H1 (cell line): ENCODE data around the gene RNF31. TPM values are rescaled to one million over a fixed set of nuclear protein-coding genes. Genes with fewer than 3 reads are reported as not detected.

Experiments
- BACH1 ChIP-seq: IDR thresholded peaks from 2 replicates; pipeline ENCODE4 v1.6.1; 2012; ENCODE audit warnings: low read length, improper control_type of control experiment
- CHD7 ChIP-seq: fragments of 300-600 bp; sonication (generic); IDR thresholded peaks from 2 replicates; pipeline ENCODE4 v1.7.1; 2012; ENCODE audit warnings: low read length, moderate library complexity, mild to moderate bottlenecking, inconsistent platforms; ENCODE audit not compliant: insufficient replicate concordance
- CTCF ChIP-seq, 3 experiments: IDR thresholded peaks; 1 replicate in 2 of 3; 2 replicates in 1 of 3; pipeline versions ENCODE4 v1.5.1 to v1.6.1; 2011; ENCODE audit warnings: low read length in 3 of 3, mild to moderate bottlenecking in 3 of 3, inconsistent platforms in 2 of 3, low read depth in 1 of 3, moderate library complexity in 1 of 3; ENCODE audit not compliant: insufficient read depth in 1 of 3; ENCODE audit errors: control extremely low read depth in 1 of 3
- KDM1A ChIP-seq: fragments of 200-600, 300-600 bp; sonication (generic); IDR thresholded peaks from 2 replicates; pipeline ENCODE4 v1.7.1; 2016; ENCODE audit warnings: mild to moderate bottlenecking, low read length, borderline replicate concordance
- KDM4A ChIP-seq: IDR thresholded peaks from one replicate; pipeline ENCODE4 v1.7.1; 2012; ENCODE audit warnings: low read depth, mild to moderate bottlenecking, moderate library complexity, low read length, inconsistent platforms; ENCODE audit not compliant: severe bottlenecking
- SIX5 ChIP-seq: IDR thresholded peaks from 2 replicates; pipeline ENCODE4 v1.6.1; 2011; ENCODE audit warnings: mild to moderate bottlenecking, low read depth, low read length
- TAF7 ChIP-seq: optimal IDR thresholded peaks from 2 replicates; pipeline ENCODE3; 2011; ENCODE audit warnings: low read depth, mild to moderate bottlenecking, inconsistent platforms, low read length, moderate library complexity, borderline replicate concordance
- polyA plus RNA-seq, 7 experiments: library from polyadenylated mRNA; depleted of rRNA in 3 of 7; stranded (reverse) in 5 of 7; unstranded in 2 of 7; fragments of >200 nt in 5 of 7; fragments of 200-250 nt in 2 of 7; gene quantifications; 1 replicate in 5 of 7; 2 replicates in 1 of 7; 4 replicates in 1 of 7; pipeline versions ENCODE4 v1.2.1 to v1.2.3, GENCODE V29; 2011 to 2013; ENCODE audit warnings: missing spikeins in 2 of 7, mixed read lengths in 2 of 7
- total RNA-seq: library from RNA; stranded (reverse); fragmentation: NEBNext Ultra II Directional; extraction: Animal tissue kit (Norgen Biotek cat#: 25700); gene quantifications from 2 replicates; pipeline ENCODE4 v1.2.1, GENCODE V29; 2021

RNF31 gene
- total and polyA plus RNA-seq, 2 of the 8 experiments (the other 6 are each of a cell fraction or from before 2014, with no cell fraction given) = 17.5 to 72.0 TPM

DNA sequence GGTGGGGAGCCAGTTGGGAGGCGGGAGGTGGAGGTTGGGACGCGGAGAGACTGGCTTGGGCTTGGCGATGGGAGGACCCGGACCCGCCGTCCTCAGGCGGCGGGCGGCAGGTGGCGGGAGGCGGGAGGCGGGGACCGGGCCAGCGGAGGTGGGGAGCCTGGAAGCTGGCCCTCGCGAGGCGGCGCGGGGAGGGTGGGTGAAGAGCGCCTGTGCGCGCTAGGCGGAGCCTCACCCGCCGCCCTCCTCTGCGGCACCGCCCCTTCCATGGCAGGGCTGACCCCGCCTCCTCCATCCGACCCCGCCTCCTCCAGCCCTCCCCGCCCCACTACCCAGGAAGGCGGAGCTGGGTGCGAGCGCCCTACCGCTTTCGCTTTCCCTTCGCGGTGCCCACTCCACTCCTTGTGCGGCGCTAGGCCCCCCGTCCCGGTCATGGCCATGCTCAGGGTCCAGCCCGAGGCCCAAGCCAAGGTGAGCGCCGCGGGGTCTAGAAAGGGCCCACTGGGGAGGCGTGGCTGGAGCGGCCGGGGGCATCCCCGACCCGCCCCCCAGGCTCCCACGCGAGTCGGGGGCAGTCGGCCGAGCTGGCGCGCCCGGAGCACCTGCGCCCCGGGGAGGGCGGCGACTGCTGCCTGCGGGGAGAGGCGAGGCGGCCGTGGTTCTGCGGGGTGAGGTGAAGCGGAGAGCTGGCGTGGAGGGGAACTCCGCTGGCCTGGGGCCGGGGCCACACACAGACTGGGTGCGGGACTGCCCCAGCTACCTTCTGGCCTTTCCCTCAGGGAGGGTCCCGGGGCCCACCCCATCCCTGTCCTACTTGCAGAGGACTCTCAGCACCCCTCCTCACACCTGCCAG is 11.2 kb upstream of the RNF31 start, which contains the start of gene PSME1 (continued):
- TF ChIP-seq CHD7 (no peak), CTCF (IDR thresholded peaks at IDR 0.05; ENCODE audit: control extremely low read depth in 1 of 3, insufficient read depth in 1 of 3, low read depth in 1 of 3, low read length in 3 of 3) (no peak), TAF7 (no peak), KDM4A (peak; percentile 70), BACH1 (peak; percentile 15), SIX5 (no peak), KDM1A (no peak)
